G401 (cell line): ENCODE measurements around the gene ARHGEF28. TPM values are rescaled to one million over a fixed set of nuclear protein-coding genes. Genes with fewer than 3 reads are reported as not detected.

ENCODE experiments used
- DNase-seq: peaks from one replicate; pipeline ENCODE4 v3.0.0-alpha.2; 2015; ENCODE audit warnings: low spot score
- in situ Hi-C: cut with HindIII; loops from 2 replicates; pipeline ENCODE4 v1.10.0; 2016; ENCODE audit warnings: low sequenced_read_pairs, mixed read lengths
- total RNA-seq: library from RNA; depleted of rRNA; stranded (reverse); fragments of >200 nt; shearing (Covaris generic); gene quantifications from 2 replicates; pipeline ENCODE4 v1.2.3, GENCODE V29; 2014

The ARHGEF28 gene
- total RNA-seq, 1 experiment from 2014 or later, result 0.03 TPM

DNA sequence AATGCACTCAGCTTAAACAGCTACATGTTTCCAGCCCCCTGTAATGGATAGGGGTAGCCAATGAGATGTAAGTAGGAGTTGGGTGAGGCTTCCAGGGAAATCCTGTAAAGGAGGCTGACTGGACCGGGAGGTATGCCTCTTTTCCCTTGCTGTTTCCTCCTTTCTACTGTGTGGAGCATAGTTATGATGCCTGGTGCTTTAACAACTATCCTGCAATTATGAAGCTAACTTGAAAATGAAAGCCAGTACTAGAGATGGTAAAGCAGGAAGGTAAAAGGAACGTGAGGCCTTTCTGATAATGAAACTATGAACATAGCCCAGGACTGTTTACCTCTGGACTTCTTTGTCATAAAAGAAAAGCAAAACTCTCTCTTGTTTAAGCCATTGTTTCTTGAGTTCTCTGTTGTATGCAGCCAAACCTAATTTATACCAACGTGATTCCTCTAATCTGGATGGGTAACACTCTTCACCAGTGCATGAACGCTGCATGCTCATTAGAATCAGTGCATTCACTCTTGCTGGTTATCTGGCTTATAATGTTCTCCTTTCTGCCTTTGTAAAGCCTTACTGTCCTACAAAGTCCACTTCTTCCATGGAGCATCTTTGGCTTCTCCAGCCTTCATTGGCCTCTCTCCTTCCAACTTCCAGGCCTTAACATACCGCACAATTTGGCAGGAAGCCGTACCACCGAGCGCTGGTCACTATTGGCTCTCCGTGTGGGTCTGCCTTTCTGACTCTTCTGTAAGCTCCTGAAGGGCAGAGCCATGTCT lies 8.3 kb upstream of the ARHGEF28 start:
- in situ Hi-C loops, result no loop called here
- DNase-seq, result no peak

DNA sequence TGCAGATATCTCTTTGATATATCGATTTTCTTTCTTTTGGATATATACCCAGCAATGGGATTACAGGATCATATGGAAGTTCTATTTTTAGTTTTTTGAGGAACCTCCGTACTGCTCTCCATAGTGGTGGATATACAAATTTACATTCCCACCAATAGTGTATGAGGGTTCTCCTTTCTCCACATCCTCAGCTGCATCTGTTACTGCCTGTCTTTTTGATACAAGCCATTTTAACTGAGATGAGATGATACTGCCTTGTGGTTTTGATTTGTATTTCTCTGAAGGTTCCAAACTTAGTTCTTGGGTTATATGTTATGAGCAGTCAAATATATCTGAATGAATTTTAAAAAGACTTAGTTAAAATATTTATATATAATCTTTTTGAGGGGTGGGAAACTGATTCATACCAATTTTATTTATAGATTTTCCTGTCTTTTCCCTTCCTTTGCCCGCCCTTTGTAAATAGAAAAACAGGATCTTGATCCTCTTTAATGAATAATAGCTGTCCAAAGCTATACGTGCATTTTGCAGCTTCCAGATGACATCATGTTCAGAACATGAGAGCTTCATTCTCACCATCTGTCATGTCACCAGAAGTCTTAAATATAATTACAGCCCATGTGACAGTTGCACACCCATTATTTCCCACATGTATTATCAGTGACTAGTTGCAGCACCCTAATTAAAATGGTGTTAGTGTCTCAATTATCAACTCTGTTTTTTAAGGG lies 6.2 kb upstream of the ARHGEF28 start:
- in situ Hi-C loops, result no loop called here
- no peak for DNase-seq

DNA sequence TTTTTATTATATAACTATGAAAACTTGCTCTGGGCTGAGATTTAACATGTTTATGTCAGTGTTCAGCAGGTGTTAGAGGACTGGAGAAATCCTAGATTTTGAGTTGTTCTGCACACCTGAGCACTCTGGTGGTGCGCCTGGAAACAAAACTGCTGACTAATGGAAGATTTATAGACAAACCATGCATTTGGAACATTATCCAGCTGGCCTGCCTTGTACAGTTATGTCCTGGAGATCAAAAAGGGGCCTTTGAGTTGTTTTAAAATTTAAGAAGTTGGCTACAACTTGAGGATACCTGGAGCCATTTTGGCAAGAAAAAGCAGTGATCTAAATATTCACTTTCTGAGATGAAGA lies 5.7 kb upstream of the ARHGEF28 start:
- no peak for DNase-seq
- in situ Hi-C loops, result no loop called here

DNA sequence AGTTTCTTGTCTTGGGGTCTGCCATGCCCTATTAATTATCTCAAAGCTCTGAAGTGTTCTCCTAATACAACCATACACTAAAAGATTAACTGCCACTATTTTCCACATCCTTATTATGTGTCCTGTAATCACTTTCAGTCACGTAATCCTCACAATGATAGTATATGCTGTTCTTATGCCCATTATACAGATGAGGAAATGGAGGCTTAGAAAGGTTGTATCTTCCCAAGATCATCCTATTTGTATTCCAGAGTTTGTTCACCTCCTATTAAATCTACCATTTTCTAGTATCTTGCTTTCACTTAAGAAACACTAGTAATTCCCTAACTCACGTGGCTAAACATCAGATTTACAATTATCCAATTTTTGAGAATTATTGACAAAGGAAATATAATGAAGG lies 2.9 kb upstream of the ARHGEF28 start:
- in situ Hi-C loops, result no loop called here
- no peak for DNase-seq

DNA sequence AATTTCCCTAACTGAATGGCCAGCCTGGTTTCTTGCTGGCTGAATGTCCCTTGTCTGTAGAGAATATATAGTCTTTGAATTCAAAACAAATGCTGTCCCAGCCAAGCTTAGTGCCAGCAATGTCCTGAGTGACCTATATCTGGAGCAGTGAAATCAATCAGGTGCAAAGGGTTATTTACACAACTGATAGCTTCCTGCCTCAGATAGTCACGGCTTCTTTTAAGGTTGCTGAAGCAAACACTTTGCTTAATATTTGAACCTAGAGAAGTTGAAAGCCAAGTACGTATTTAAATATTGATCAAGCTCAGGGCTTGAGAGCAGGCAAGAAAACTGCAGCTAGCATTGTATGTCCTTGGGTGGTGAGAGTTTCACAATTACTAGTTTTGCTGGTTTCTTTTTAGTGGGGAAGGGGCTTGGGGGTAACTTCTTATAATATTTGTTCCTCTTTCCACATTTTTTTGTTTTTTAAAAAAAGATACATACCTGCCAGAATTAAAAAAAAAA lies 2.0 kb upstream of the ARHGEF28 start:
- DNase-seq, result no peak
- in situ Hi-C loops, result no loop called here

DNA sequence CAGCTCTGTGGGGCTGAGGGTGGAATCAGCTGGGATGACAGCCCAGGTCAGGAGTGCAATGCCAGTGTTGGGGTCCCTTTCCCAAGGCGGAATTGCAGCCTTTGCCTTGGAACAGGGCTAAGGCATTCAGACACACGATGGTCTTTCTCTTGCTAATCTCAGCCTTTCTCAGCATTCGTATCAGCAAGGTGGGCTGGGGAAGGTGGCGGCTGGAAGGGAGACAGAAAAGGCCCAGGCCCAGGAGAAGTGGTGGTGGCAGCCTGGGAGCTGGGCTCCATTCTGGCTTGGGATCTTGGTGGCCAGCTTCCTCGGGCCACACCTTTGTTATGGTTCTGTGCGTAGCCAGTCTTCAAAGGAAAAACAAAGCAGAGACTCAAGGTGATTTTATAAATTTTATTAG lies 1.1 kb upstream of the ARHGEF28 start:
- DNase-seq, result no peak
- in situ Hi-C loops, result no loop called here

DNA sequence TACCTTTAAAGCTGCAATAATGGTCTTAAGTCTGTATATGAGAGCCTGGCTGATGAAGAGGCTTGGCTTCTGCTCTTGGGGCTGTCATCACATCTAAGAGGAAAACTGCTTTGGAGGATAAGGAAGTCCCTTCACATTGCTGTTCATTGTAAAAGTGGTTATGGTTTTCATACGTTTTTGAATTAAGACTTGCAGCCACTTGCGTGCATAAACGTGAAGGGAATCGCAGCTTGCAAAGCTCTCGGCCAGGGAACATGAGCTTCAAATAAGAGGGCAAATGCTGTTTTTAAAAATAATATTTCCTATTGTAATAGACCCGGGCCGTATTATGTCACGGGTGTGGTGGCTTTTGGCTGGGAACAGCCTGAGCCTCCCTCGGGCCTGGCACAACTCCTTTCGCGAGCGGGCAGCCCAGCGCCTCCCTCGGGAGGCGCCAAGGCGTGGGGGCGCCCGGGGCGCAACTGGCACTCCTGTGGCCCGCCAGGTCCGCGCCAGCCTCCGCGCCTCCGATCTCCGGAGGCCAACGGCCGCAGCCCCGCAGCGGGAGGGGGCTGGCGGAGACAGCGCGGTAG lies 538 bp upstream of the ARHGEF28 start:
- in situ Hi-C loops, result no loop called here
- peak; percentile 5 for DNase-seq

DNA sequence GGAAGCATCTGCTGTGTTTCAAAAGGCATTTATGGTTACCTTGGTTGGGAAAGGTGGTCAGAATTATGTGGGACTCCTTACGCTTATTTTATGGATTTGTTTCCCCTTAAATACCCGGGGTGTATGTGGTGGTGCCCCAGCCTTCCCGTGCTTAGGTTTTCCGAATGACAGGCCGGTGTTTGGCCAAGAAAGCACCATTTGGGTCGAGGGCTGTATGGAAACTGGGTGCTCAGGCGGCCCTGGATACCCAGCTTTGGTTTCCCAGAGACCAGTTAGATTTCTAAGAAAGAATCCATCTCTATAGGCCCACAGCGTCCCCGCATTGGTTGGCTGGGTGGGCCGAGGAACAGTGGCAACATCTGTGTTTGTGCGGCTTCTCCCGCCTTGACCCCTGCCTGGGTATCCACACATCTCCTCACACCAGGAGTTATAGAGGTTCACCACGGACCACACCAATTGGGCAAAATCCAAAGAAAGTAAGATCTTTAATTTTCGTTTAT lies 868 bp downstream of the ARHGEF28 start:
- DNase-seq, result no peak
- in situ Hi-C loops, result no loop called here

DNA sequence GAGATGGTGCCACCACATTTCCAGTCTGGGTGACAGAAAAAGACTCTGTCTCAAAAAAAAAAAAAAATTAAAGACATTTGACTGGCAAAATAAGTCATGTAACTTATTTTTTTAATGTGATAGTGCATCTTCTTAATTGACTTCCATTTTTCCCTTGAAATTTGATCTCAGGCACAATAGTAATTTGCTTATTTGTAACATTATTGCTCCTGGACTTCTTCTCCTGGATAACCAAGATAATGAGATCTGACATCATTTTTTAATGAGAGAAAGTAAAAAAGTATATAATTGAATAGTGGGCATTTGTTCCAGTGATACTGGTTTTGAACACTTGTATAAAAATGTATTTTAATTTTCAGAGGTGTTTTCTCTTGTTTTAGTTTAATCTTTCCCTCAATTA lies 3.5 kb downstream of the ARHGEF28 start:
- DNase-seq, result no peak
- in situ Hi-C loops, result no loop called here

DNA sequence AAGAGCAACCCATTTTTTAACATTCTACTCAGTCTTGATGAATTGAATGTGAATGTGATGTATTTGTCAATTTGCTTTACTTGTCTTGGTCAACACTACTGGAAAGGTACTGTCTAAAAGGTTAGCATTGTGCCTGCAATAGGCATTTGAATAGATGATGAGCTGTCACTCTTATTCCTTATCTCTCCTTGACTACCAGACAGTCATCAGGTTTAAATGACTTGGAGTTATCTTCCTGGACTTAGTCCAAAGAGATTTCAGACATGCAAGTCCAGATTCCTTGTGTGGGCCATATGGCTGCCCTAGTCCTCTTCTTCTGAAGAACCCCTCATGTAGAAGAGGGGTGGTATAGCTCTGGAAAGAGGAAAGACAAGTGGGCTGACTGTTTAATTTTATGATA lies 4.8 kb downstream of the ARHGEF28 start:
- in situ Hi-C loops, result no loop called here
- DNase-seq, result no peak

DNA sequence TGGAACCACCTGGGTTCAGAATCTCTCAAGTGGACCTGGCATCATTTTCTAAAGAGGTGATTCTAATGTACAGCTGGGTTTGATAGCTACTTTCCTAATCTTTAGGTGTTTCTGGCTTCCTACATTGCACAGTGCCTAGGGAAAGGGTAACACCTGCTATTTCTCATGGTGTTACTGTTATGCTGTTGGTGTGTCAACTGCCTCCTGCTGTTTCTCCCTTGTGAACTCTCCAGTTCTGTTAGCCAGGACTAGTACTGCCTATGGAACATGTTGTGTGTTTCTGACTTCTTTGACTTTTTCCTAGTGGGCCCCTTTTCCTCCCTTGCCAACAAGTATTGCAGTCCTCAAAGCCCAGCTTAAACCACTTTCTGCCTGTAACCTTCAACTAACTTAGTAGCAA lies 5.5 kb downstream of the ARHGEF28 start:
- in situ Hi-C loops, result no loop called here
- DNase-seq, result no peak

DNA sequence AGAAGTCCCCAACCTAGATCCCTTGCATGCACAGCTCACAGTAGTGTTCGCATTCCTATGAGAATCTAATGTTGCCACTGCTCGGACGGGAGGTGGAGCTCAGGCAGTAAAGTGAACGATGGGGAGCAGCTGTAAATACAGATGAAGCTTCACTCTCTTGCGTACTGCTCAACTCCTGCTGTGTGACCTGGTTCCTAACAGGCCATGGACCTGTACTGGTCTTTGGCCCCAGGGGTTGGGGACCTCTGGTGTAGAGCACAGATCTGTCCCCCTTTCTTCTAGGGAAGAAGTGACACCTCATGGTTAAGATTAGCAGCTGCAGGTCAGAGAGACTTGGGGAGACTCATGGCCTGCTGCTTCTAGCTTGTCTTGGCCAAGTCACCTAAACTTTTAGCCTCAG lies 7.1 kb downstream of the ARHGEF28 start:
- in situ Hi-C loops, result no loop called here
- no peak for DNase-seq

DNA sequence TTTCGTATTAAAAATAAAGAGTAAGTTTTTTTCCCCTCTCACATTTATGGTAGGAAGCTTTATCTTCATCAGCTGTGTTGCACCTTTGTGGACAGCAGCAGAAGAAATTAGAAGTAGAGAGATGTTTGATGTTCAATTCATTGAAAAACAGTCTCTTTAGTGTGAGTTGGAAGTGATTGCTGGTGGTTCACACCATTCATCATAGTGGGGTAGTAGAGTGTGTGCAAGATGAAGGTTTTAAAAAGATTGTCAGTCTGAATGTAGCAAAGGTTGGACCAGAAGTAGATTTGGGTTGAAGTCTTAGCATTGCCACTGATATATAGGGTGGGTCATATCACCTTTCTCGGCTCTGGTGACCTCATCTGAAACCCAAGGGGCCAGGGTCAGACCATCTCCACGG lies 10.4 kb downstream of the ARHGEF28 start:
- DNase-seq, result no peak
- in situ Hi-C loops, result no loop called here

DNA sequence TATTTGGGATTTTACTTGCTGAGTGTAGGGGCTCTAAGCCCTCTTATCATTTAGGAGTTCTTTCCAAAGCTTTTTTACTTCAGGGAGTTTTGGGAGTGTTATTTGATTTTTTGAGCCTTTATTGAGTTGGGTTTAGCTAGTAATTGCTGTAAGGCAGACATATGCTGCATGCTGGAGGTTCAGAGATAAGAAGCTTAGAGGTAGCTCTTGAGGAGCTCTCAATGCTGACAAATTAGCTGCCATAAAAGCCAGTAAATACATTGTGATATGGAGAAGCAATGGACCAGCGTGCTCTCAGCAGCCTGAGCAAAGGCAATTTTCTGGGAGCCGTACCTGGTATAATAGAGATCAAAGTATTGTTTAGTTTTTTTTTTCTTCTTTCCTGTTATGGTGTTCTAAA lies 11.6 kb downstream of the ARHGEF28 start:
- no peak for DNase-seq
- in situ Hi-C loops, result no loop called here

DNA sequence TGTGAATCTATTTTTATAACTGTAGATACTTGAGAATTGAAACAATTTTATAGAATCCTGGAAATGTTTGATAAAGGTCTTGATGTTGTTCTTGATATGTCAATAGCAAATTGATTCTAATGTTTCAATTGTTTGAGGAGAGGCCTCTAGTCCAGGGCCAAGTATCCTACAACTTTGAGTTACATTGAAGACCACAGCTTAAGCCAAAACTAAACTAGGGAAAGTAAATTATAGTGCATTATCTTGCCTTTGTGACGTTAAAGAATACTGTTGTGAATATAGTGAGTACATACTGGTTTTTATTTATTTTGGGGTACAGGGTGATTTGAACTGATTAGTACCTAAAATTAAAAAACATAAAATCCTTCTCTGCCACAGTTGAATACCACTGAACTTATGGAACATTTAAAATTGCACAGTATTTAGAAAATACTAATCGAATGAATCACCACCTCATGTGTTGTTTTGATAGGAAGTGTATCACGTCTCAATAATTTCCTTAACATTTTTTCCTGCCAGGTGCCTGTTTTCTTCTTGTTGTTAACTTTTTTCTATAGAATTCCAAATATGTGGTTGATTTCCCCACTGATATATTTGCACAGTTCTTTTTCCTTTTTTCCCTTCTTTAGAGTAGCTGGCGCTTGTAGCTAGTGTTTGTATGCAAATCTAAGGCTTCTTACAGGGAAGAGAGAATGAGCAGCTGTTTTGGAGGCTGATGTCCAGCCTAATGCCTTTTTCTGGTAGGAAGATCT lies 12.5 kb downstream of the ARHGEF28 start:
- in situ Hi-C loops, result no loop called here
- DNase-seq, result no peak

DNA sequence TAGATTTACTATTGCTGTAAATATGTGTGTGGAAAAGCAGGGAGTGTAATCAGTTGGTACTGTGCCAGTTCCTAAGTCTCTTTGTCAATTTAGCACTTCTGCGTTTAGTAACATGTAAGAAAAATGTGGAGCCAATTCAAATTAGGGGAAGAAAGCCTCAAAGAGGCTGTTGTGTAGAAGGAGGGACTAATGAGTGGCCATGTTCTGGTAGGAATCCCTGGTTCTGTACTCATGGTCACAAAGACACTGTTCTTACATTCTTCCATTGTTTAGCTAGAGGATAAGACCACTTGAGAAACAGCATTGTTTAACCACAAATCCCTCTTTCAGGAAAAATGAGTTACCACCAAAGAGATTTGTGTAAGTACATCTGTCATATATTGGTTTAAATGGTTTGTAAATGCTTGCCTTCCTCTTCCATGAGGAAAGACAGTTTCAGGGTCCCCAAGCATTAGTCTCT lies 14.9 kb downstream of the ARHGEF28 start:
- in situ Hi-C loops, result no loop called here
- DNase-seq, result no peak

DNA sequence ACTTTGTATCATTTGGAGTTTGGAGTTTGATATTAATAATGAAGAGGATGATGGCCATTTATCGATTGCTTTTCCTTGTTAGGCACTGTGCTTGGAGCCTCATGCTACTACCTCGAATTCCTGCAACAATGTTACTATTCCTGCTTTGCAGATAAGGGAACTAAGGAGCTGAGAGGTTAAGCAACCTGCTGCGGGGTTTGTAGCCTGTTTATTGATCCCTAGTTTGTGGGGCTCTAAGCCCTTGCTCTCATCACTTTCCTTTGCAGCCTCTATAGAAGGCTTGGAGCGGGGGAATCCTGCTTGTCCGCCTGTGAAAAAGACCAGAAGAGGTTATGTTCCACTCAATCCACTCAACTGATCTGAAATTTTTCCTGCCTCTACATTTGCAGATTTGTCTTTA lies 15.8 kb downstream of the ARHGEF28 start:
- no peak for DNase-seq
- in situ Hi-C loops, result no loop called here

DNA sequence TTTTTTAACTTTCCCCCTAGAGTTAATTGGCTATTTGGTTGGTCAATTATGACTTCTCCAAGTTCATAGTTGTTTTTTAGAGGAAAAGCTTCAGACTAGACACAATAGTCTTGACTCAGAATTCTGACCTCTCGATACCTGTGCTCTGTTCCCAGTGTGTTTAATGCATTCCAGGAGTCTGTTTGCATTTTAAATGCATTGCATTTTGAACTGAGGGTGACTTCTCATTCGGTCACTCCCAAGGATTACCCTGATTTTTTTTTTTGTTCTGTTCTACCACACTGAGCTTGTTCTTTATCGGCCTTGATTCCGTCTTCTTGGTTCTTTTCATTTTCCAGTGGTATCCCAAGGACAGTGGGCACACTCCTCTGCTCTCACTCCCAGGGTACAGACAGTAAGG lies 16.3 kb downstream of the ARHGEF28 start:
- DNase-seq, result no peak
- in situ Hi-C loops, result no loop called here

DNA sequence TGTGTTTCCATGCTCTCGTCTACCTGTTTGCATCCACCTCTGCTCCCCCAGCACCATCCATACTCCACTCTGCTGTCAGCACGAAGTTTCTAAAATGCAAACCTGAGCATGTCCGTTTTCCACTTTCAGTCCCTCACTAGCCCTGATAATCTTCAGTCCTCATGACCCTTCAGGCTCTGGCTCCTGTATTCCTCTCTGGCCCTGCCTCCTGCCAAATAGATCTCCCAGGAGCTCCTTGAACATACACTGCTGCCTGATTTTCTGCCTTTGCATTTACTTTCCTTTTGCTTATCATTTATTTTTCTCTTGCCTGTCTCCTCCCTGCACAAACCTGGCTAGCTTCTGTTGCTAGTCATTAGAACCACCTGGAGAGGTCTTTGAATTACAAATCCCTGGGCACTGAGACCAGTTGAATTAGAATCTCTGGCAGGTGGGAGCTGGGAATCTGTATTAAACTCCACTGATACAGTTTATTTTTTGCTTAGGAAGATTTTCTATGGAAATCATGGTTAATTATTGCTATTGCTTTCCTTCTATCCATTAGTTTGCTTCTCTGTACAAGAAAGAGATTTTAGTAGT lies 18.5 kb downstream of the ARHGEF28 start:
- in situ Hi-C loops, result no loop called here
- DNase-seq, result no peak
